ENCODE results near the gene PALM2AKAP2.
A peak's percentile ranks its signal among the peaks of the same experiment; 100 is the strongest.

Gene PALM2AKAP2

DNA sequence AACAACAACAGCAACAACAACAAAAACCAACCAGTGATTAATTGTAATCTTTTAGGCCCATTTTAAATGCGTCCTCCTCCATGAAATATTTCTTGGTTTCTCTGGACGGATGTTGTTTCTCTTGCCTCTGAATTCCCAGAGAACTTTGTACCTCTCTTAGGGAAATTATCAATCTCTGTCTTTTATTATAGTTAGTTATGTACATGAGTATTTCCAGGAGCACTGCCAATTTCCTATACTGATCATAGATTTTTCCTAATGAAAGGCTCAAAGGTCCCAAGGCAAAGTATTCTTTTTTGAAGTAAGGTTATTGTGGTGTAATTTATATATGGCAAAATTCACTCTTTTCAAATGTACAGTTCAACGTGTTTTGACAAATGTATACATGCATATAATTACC lies 20.4 kb upstream of the PALM2AKAP2 start:
- TF ChIP-seq HDGF (IDR thresholded peaks at IDR 0.05; ENCODE audit: borderline replicate concordance) = no peak
- TF ChIP-seq ZNF384 (IDR thresholded peaks at IDR 0.05) = no peak
- no peak for TF ChIP-seq FOXK2 (IDR thresholded peaks at IDR 0.05)
- no peak for TF ChIP-seq FOXA1 (IDR thresholded peaks at IDR 0.05)
- no peak for TF ChIP-seq ARNT (IDR thresholded peaks at IDR 0.05)
- TF ChIP-seq ELF4 (IDR thresholded peaks at IDR 0.05) = no peak
- no peak for TF ChIP-seq L3MBTL2 (conservative IDR thresholded peaks at IDR 0.05)
- TF ChIP-seq BHLHE40 (IDR thresholded peaks at IDR 0.05; ENCODE audit: borderline replicate concordance) = no peak
- no peak for DNase-seq (ENCODE audit: extremely low spot score)
- CTCF ChIA-PET = no interaction called here
- POLR2A ChIA-PET = no interaction called here

DNA sequence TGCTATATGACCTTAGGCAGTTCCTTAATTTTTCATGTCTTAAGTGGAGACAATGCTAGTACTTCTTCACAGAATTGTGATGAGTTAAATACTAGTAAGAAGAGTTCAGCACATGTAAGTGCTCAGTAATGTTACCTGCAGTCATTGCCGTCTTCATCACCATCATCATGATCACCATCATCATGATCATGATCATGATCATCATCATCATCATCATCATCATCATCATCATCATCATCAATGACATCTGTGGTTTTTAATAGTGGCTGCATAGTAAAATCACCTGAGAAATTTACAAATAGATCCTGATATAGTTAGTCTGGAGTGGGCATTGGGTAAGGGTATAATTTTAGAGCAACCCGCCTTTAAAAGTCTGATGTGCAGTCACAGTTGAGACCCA lies 14.7 kb upstream of the PALM2AKAP2 start:
- POLR2A ChIA-PET = no interaction called here
- CTCF ChIA-PET = interaction anchor here (0.6 kb wide), 1 partner anchor 370 kb away, joined by 3 read pairs; no protein-coding TSS in a partner anchor
- TF ChIP-seq NFRKB (IDR thresholded peaks at IDR 0.05) (no peak), HDGF (IDR thresholded peaks at IDR 0.05; ENCODE audit: borderline replicate concordance) (no peak), ELF4 (IDR thresholded peaks at IDR 0.05) (no peak), L3MBTL2 (conservative IDR thresholded peaks at IDR 0.05) (no peak), FOXK2 (IDR thresholded peaks at IDR 0.05) (no peak), ARNT (IDR thresholded peaks at IDR 0.05) (no peak), BHLHE40 (IDR thresholded peaks at IDR 0.05; ENCODE audit: borderline replicate concordance) (no peak), TARDBP (IDR thresholded peaks at IDR 0.05) (no peak), SP1 (IDR thresholded peaks at IDR 0.05) (no peak), FOXM1 (IDR thresholded peaks at IDR 0.05; ENCODE audit: borderline replicate concordance) (no peak), LEF1 (IDR thresholded peaks at IDR 0.05; ENCODE audit: borderline replicate concordance) (no peak), CTBP1 (IDR thresholded peaks at IDR 0.05; ENCODE audit: borderline replicate concordance) (no peak), SUZ12 (IDR thresholded peaks at IDR 0.05) (no peak), ZNF384 (IDR thresholded peaks at IDR 0.05) (no peak), FOXA1 (IDR thresholded peaks at IDR 0.05) (no peak)
- TF ChIP-seq, protein P1, sequence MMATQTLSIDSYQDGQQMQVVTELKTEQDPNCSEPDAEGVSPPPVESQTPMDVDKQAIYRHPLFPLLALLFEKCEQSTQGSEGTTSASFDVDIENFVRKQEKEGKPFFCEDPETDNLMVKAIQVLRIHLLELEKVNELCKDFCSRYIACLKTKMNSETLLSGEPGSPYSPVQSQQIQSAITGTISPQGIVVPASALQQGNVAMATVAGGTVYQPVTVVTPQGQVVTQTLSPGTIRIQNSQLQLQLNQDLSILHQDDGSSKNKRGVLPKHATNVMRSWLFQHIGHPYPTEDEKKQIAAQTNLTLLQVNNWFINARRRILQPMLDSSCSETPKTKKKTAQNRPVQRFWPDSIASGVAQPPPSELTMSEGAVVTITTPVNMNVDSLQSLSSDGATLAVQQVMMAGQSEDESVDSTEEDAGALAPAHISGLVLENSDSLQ (IDR thresholded peaks at IDR 0.05) = no peak
- DNase-seq (ENCODE audit: extremely low spot score) = no peak

DNA sequence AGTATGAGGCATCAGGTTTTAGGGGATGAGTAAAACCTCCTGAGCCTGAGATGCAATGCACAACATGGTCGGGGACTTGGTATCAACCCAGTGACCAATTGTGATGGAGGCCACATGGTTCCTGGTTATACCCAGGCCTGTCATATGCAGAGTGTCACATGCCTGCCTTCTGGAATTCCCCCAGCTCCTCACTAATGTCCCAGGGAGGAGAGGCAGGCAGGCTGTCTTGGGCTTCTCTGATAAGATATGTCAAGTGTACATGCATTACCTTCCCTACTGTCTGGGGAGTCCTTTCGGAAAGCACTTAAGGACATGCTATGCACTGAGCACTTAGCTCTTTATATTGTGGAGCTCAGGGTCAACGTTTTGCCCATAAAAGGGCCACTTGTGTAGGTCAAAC lies 14.2 kb upstream of the PALM2AKAP2 start:
- CTCF ChIA-PET = no interaction called here
- no peak for TF ChIP-seq ELF4 (IDR thresholded peaks at IDR 0.05)
- no peak for TF ChIP-seq LEF1 (IDR thresholded peaks at IDR 0.05; ENCODE audit: borderline replicate concordance)
- no peak for TF ChIP-seq SUZ12 (IDR thresholded peaks at IDR 0.05)

DNA sequence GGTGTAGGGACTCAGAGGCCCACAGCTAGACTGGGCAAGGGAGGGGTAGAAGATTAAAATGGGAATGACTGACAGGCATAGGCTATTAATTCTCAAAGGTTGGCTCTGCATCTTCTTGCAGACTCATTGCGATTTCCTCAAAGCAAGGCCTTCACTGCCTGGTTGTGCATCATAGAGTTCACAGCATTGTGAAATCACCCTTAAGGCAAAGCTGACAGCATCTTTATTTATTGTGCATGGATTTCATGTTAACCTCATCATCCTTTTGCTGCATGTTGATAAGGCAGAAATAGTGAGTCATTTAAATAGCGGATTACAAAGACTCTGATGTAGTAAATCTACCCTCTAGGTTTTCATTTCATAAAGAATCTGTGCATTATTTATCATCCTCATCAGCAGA lies 13.6 kb upstream of the PALM2AKAP2 start:
- DNase-seq (ENCODE audit: extremely low spot score) = no peak
- POLR2A ChIA-PET = no interaction called here
- CTCF ChIA-PET = no interaction called here
- TF ChIP-seq, protein P1 (IDR thresholded peaks at IDR 0.05) = peak; percentile 25; the same call in 1 of the 2 replicates
- no peak for TF ChIP-seq BHLHE40 (IDR thresholded peaks at IDR 0.05; ENCODE audit: borderline replicate concordance)

More for the DNA sequence above, 14.2 kb upstream of the PALM2AKAP2 start:
- DNase-seq (ENCODE audit: extremely low spot score) = no peak
- POLR2A ChIA-PET = no interaction called here

DNA sequence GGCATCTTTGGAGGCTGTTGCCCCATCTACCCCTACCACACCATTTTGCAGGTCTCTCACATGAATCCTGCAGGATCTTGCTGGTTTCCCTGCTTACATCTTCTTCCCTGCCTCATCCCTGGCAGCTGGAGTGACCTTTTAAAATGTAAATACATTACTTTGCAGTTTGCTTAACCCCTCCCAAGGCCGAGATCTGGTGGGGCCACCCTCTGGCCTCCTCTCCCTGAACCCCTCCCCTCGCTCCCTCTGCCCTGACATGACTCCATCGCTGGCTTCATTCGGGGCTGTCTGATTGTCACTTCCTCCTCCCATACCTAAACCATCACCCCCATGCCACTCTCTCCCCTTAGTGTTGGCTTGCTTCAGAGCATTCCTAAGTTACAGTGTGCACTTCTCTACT lies 12.6 kb upstream of the PALM2AKAP2 start:
- no peak for DNase-seq (ENCODE audit: extremely low spot score)
- CTCF ChIA-PET = no interaction called here
- TF ChIP-seq ZNF384 (IDR thresholded peaks at IDR 0.05) (no peak), L3MBTL2 (conservative IDR thresholded peaks at IDR 0.05) (no peak), TARDBP (IDR thresholded peaks at IDR 0.05) (no peak)
- TF ChIP-seq, protein P1 (IDR thresholded peaks at IDR 0.05) = no peak
- POLR2A ChIA-PET = no interaction called here

DNA sequence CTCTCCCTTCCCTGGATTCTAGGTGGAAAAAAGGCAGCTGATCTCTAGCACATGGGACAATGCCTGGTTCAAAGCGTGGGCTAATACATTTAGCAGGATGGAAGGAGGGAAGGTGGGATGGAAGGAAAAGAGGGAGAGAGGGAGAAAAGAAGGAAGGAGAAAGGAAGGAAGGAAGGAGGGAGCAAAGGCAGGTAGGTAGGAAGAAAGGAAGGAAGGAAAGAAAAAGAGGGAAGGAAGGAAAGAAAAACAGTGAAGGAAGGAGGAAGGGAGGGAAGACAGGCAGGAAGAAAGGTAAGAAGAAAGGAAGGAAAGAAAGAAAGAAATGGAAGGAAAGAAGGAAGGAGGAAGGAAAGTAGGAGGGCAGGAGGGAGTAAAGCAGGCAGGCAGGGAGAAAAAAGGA lies 12.2 kb upstream of the PALM2AKAP2 start:
- ChIA-PET CTCF (no interaction called here), POLR2A (no interaction called here)
- no peak for DNase-seq (ENCODE audit: extremely low spot score)
- no peak for TF ChIP-seq ARNT (IDR thresholded peaks at IDR 0.05)
- no peak for TF ChIP-seq TARDBP (IDR thresholded peaks at IDR 0.05)
- TF ChIP-seq HDGF (IDR thresholded peaks at IDR 0.05; ENCODE audit: borderline replicate concordance) = no peak
- TF ChIP-seq NFRKB (IDR thresholded peaks at IDR 0.05) = no peak
- TF ChIP-seq BHLHE40 (IDR thresholded peaks at IDR 0.05; ENCODE audit: borderline replicate concordance) = no peak
- TF ChIP-seq, protein P1 (IDR thresholded peaks at IDR 0.05) = no peak
- TF ChIP-seq FOXA1 (IDR thresholded peaks at IDR 0.05) = no peak
- TF ChIP-seq SP1 (IDR thresholded peaks at IDR 0.05) = no peak

DNA sequence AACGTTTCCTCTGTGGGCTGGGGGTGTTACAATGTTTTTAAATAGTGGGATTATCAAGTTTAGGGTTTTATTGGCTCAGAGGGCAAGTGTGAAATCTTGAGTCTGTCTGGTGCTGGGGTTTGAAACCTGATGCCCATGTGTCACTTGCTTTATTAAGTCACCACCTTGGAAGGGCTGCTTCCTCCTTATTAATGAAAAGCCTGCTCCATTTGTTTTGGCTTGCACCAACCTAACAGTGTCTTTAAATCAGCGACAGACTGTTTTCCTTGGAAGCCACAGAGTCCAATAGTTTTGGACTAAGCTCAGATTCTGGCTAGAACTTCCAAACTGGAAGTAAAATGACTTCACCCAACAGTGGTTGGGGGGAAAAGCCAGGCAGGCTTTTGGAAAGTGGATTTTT lies 10.7 kb upstream of the PALM2AKAP2 start:
- no peak for DNase-seq (ENCODE audit: extremely low spot score)
- no peak for TF ChIP-seq ARNT (IDR thresholded peaks at IDR 0.05)
- no peak for TF ChIP-seq FOXK2 (IDR thresholded peaks at IDR 0.05)
- TF ChIP-seq FOXM1 (IDR thresholded peaks at IDR 0.05; ENCODE audit: borderline replicate concordance) = no peak
- TF ChIP-seq CTBP1 (IDR thresholded peaks at IDR 0.05; ENCODE audit: borderline replicate concordance) = no peak
- TF ChIP-seq LEF1 (IDR thresholded peaks at IDR 0.05; ENCODE audit: borderline replicate concordance) = no peak
- no peak for TF ChIP-seq HDGF (IDR thresholded peaks at IDR 0.05; ENCODE audit: borderline replicate concordance)
- no peak for TF ChIP-seq L3MBTL2 (conservative IDR thresholded peaks at IDR 0.05)
- TF ChIP-seq SP1 (IDR thresholded peaks at IDR 0.05) = no peak
- ChIA-PET CTCF (interaction anchor here (0.6 kb wide), 1 partner anchor 49 kb away, joined by 4 read pairs; no protein-coding TSS in a partner anchor), POLR2A (interaction anchor here (2.0 kb wide), 1 partner anchor 13 kb away, joined by 6 read pairs; no protein-coding TSS in a partner anchor)
